Ectodermal cell (in vitro differentiated cells): ENCODE measurements around the gene GRB10.

Source experiments
- H3K27ac ChIP-seq: 2 replicates; pipeline ENCODE4 v1.7.0; 2013; ENCODE audit warnings: mild to moderate bottlenecking, low read depth, low read length; ENCODE audit not compliant: insufficient read depth, poor library complexity, severe bottlenecking
- H3K27me3 ChIP-seq: 2 replicates; pipeline ENCODE4 v1.7.0; 2013; ENCODE audit warnings: mild to moderate bottlenecking, low read length; ENCODE audit not compliant: insufficient read depth, control insufficient read depth, poor library complexity, severe bottlenecking
- H3K36me3 ChIP-seq: one replicate; pipeline ENCODE4 v1.7.0; 2013; ENCODE audit warnings: low read length; ENCODE audit not compliant: control insufficient read depth, insufficient read depth
- H3K4me1 ChIP-seq: one replicate; pipeline ENCODE4 v1.7.0; 2013; ENCODE audit warnings: low read length; ENCODE audit not compliant: control insufficient read depth, insufficient read depth
- H3K4me3 ChIP-seq: 2 replicates; pipeline ENCODE4 v1.7.0; 2013; ENCODE audit warnings: low read depth, low read length, control low read depth; ENCODE audit not compliant: insufficient read depth
- H3K9me3 ChIP-seq: 2 replicates; pipeline ENCODE4 v1.7.0; 2013; ENCODE audit warnings: mild to moderate bottlenecking, low read length, moderate library complexity; ENCODE audit not compliant: control insufficient read depth
- WGBS, 2 experiments: methylation state at CpG; one replicate each; pipeline ENCODE4 v1.1.7; 2013; ENCODE audit warnings: missing lambda C conversion rate in 2 of 2; 5-methylcytosine and 5-hydroxymethylcytosine counted together

The GRB10 gene

GRCh38 chr7:50684713-50685075 lies 98.0 kb downstream of the GRB10 start:
- no peaks in the 10 kb centered on the region for H3K9me3 ChIP-seq
- H3K36me3 ChIP-seq: no peaks in the 10 kb centered on the region
- no peak overlapping the region for H3K27ac ChIP-seq
- H3K4me1 ChIP-seq: no peaks in the 10 kb centered on the region
- no peaks in the 10 kb centered on the region for H3K27me3 ChIP-seq
- H3K4me3 ChIP-seq: no peak overlapping the region
- 90 to 95% methylated on average over 4 of the region's 4 CpGs for WGBS, 2 experiments

DNA sequence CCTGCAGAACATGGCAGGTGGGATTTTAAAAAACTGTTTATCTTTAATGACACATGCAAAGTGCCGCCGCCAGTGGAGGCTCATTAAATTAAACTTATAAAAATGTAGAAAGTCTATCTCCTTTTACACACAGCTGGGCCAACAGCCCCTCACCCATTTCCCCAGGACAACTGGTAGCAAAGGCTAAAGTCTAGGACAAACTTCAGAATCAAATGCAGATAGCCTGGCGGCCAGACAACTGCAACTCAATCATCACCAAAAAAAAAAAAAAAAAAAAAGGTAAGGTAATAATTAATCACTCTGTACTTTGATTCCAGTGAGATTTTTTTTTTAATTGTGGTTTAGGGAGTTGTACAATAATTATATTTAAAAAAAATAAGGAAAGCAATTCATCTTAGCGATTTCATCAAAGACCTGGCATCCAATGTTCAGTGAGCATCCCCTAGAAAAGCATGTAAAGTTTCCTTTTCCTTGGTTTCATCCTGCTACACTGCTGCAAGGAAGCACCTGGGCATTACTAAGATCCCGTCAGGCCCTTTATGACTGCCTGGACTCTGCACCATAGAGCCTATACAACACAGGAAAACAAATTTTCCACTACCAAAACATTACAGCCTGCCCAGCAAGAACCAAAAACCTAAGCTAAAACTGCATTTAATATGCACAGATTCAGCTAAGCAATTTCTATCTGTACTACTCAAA lies 98.5 kb downstream of the GRB10 start:
- Histone ChIP-seq H3K9me3 (no peaks in the 10 kb centered on the region), H3K27me3 (no peaks in the 10 kb centered on the region), H3K27ac (no peak overlapping the region), H3K36me3 (no peaks in the 10 kb centered on the region), H3K4me3 (no peak overlapping the region), H3K4me1 (no peaks in the 10 kb centered on the region)
- 95 to 98% methylated on average over 2 to 4 of the region's 5 CpGs for WGBS, 2 experiments

DNA sequence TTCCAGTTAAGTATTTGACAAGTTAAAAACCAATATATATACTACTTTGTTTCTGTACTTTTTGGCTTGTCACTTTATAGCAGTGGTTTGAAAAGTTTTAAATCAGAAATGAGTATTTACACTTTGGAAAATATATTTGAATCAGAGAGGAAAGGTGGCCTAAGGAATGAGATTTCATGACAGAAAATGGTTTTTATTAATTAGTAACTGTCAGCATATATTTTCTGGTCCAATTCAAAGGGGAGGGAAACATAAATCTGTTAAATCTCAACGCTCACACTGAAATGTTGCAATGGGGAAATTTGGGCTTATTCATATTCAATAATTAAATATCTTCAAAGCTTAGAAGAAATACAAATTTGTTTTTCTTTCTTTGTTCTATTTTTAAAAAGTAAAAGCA lies 100.1 kb downstream of the GRB10 start:
- no peaks in the 10 kb centered on the region for H3K9me3 ChIP-seq
- no CpG with 5 or more reads among the region's 1 CpG for WGBS, 2 experiments
- no peak overlapping the region for H3K27ac ChIP-seq
- no peaks in the 10 kb centered on the region for H3K36me3 ChIP-seq
- no peaks in the 10 kb centered on the region for H3K4me1 ChIP-seq
- H3K4me3 ChIP-seq: no peak overlapping the region
- no peaks in the 10 kb centered on the region for H3K27me3 ChIP-seq

- Histone ChIP-seq H3K27ac (no peak overlapping the region), H3K27me3 (no peaks in the 10 kb centered on the region), H3K4me1 (peaks cover 1% of the 10 kb centered on the region), H3K9me3 (no peaks in the 10 kb centered on the region), H3K36me3 (no peaks in the 10 kb centered on the region), H3K4me3 (no peak overlapping the region)
- 58% methylated on average over 4 of the region's 4 CpGs for WGBS, 2 experiments
Measured at GRCh38 chr7:50682079-50682478, 100.6 kb downstream of the GRB10 start.

DNA sequence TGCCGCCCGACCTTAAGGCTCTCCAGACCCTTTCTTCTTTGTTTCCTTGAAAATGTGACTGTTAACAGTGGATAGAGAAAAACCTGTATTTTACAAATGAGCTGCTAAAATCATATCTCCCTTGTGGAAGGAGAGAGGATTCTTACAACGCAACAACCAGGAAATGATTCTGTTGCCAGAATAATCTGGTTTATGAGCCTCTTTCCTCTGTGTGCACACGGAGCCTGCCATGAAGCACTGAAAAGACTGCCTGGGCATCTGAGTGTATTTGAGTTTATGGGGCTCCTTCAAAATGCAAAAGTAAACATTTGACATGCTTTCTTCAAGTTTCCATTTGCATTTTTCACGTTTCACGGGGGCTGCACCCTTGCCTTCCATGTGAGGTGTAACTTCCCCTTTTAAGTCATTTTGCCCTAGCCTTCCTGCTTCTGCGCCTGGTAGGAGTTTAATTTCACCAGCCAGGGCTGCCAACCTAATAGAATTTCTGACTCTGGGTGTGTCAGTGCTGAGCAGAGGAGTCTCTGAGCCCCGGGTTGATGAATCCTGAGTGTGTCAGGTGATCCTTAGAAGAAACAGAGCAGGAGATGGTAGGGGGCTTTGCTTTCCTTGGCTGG lies 101.2 kb downstream of the GRB10 start:
- Histone ChIP-seq H3K4me1 (peaks cover 7% of the 10 kb centered on the region), H3K4me3 (no peak overlapping the region), H3K36me3 (no peaks in the 10 kb centered on the region), H3K9me3 (no peaks in the 10 kb centered on the region), H3K27ac (no peak overlapping the region), H3K27me3 (no peaks in the 10 kb centered on the region)
- WGBS, 2 experiments: 93% methylated on average over 8 of the region's 8 CpGs

DNA sequence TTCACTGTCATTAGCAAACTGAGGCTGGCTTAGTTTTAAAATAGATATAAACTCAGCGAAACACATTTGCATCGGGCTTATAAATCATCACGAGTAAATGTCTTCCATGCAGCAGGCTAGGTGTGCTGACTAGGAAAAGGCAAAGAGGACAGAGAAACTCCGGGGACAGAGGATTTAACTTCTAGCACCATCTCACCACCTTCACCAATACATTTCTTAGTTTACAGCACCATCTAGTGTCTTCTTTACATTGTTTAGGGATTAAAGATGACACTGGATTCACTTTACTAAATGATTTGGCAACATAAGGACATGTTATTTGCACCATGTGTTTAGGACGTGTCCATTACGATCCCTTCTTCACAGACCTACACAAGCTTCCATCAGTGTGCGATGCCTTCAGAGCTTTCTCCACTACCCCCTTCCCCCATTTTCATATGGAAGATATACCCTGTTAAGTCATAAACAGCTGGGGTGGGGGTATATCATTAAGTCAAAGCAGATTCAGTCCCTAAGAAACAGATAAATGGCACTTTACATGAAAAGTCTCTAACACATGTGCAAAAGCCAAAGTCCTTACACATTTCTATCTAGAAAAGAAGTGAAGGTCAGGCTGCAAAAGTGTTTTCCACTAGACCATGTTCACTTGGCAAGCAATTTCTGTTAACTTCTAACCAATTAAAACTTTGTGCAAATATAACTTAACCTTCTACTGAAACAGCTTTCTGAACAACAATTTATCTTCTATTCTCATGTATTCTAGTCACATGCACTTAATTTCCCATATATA lies 103.3 kb downstream of the GRB10 start:
- 79 to 83% methylated on average over 7 of the region's 7 CpGs for WGBS, 2 experiments
- Histone ChIP-seq H3K36me3 (no peaks in the 10 kb centered on the region), H3K4me3 (no peak overlapping the region), H3K4me1 (peaks cover 8% of the 10 kb centered on the region), H3K9me3 (no peaks in the 10 kb centered on the region), H3K27ac (no peak overlapping the region), H3K27me3 (no peaks in the 10 kb centered on the region)

DNA sequence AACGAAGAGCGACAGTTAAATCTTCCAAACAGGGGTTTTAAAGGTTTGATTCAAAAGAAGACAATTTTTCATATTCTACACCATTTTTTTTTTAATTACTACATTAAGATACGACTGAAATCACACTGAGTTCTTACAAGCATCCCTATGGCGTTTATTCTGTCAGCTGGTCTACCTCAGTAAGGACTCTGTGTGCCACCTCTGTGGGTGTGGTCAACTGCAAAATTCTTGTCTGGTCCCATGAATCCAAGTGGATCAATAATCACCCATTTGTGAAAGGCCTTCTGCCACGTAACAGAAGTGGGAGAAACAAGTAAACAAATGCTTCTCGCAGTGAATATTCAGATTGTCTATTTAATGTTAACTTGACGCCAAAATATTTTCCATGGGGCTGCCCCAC lies 104.1 kb downstream of the GRB10 start:
- Histone ChIP-seq H3K36me3 (no peaks in the 10 kb centered on the region), H3K9me3 (no peaks in the 10 kb centered on the region), H3K27me3 (no peaks in the 10 kb centered on the region), H3K4me1 (peaks cover 8% of the 10 kb centered on the region), H3K27ac (no peak overlapping the region), H3K4me3 (no peak overlapping the region)
- WGBS, 2 experiments: 85% methylated on average over 6 to 7 of the region's 7 CpGs

- Histone ChIP-seq H3K36me3 (no peaks in the 10 kb centered on the region), H3K27ac (no peak overlapping the region), H3K4me3 (no peak overlapping the region), H3K9me3 (no peaks in the 10 kb centered on the region), H3K27me3 (no peaks in the 10 kb centered on the region), H3K4me1 (peaks cover 8% of the 10 kb centered on the region)
- WGBS, 2 experiments: 89 to 93% methylated on average over 7 of the region's 7 CpGs
Measured at GRCh38 chr7:50677638-50677996, 105.1 kb downstream of the GRB10 start.

DNA sequence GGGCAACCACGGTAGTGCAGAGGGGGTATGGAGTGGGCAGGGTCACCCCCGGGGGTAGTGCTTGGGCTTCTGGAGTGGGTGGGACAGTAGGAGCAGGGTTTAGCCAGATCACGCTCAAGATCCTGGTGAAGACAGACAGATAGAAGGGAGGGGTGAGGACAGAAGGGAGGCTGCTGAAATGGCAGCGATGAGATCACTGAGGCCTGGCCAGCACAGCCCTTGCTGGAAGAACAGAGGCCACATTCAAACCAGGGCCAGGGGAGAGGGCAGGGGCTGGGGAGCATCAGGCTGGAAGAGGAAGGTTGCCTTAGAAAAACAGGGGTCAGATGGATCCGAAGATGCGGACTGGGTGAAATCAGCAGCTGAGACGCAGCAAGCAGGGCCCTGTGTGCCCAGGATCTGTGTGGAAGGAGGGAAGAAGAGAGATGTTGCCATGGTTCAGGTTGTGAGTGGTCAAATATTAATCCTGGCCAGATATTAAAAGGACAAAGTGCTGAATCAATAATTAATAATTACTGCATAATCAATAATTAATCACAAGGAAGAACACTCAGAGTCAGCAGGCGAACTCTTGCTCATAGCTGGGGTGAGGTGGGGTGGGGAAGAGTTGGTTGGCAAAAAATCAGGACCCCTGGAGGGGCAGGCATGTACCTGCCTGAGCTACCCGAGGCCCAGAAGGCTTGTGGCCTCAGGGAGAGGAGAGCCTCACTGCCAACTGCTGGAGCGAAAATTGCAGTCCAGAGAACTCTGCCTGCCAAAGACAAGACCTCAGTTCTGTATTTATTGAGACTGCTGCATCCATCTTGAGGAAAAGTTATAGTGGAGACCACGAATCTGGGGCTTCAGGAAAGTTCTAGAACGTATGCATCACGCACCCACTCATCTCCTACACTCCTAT lies 105.7 kb downstream of the GRB10 start:
- Histone ChIP-seq H3K36me3 (no peaks in the 10 kb centered on the region), H3K27me3 (no peaks in the 10 kb centered on the region), H3K4me3 (no peak overlapping the region), H3K9me3 (no peaks in the 10 kb centered on the region), H3K27ac (no peak overlapping the region), H3K4me1 (peaks cover 8% of the 10 kb centered on the region)
- WGBS, 2 experiments: 83 to 88% methylated on average over 13 of the region's 13 CpGs

DNA sequence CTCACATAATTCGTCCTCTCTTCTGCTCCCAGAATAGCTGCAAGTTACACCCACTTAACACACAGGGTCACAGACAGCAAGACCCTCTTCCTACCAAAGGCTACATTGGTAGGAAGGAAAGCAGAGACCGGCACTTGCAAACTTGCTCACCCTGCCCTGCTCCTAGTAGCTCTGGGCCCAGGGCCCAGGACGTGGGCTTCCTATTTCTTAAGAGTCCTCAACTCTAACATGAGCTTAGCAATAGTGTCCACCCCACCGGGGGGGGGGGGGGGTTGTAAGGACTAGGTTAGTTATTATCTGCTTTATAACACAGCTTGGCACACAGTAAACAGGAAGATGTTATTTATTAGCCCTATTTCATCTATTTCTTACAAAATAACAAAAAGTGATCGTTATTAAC lies 106.6 kb downstream of the GRB10 start:
- 91 to 93% methylated on average over 4 of the region's 5 CpGs for WGBS, 2 experiments
- no peak overlapping the region for H3K27ac ChIP-seq
- H3K9me3 ChIP-seq: no peaks in the 10 kb centered on the region
- peaks cover 8% of the 10 kb centered on the region for H3K4me1 ChIP-seq
- H3K27me3 ChIP-seq: no peaks in the 10 kb centered on the region
- no peak overlapping the region for H3K4me3 ChIP-seq
- no peaks in the 10 kb centered on the region for H3K36me3 ChIP-seq
